H1 (cell line): ENCODE data around the gene UGGT2. TPM values are rescaled to one million over a fixed set of nuclear protein-coding genes. Genes with fewer than 3 reads are reported as not detected.

Experiments
- CTCF ChIA-PET: fragments of 300-600 bp; sonication (Branson Sonifier 250); formaldehyde crosslinking; loops from one replicate; lab custom pipeline; 2021; ENCODE audit not compliant: partially characterized antibody; lab: Charles Lee
- POLR2A ChIA-PET: fragments of 300-600 bp; sonication (Branson Sonifier 250); formaldehyde crosslinking; loops from one replicate; lab custom pipeline; 2021; ENCODE audit warnings: inconsistent platforms; ENCODE audit not compliant: partially characterized antibody; lab: Charles Lee
- DNase-seq, 2 experiments: peaks; one replicate each; pipeline versions ENCODE4 v3.0.0 to v3.0.0-alpha.2; 2010 to 2022; ENCODE audit warnings: low spot score in 2 of 2, low read depth in 1 of 2, mixed read lengths in 1 of 2
- FAIRE-seq: peaks from 2 replicates; lab custom pipeline; 2011; peaks lifted over from hg19 to GRCh38; lab: Jason Lieb, UNC
- H2AFZ ChIP-seq: 2 replicates; pipeline ENCODE4 v1.8.1; 2012; ENCODE audit warnings: low read length, inconsistent platforms
- H2AK5ac ChIP-seq: 2 replicates; pipeline ENCODE4 v1.6.1; 2013; ENCODE audit warnings: low read depth, low read length
- H2BK120ac ChIP-seq: replicated peaks from 2 replicates; pipeline ENCODE3; 2013; ENCODE audit warnings: low read depth, low read length, inconsistent platforms
- H2BK12ac ChIP-seq: 2 replicates; pipeline ENCODE4 v1.6.1; 2013; ENCODE audit warnings: low read depth, low read length
- H2BK15ac ChIP-seq: 2 replicates; pipeline ENCODE4 v1.6.1; 2013; ENCODE audit warnings: low read length
- H2BK20ac ChIP-seq: 2 replicates; pipeline ENCODE4 v1.6.1; 2013; ENCODE audit warnings: low read length
- H2BK5ac ChIP-seq: 2 replicates; pipeline ENCODE4 v1.6.1; 2013; ENCODE audit warnings: low read depth, low read length
- H3K14ac ChIP-seq: 2 replicates; pipeline ENCODE4 v1.6.1; 2013; ENCODE audit warnings: inconsistent platforms; ENCODE audit not compliant: insufficient read length
- H3K18ac ChIP-seq: 2 replicates; pipeline ENCODE4 v1.6.1; 2013; ENCODE audit warnings: low read length; ENCODE audit errors: extremely low read depth
- H3K23ac ChIP-seq: 2 replicates; pipeline ENCODE4 v1.6.1; 2013; ENCODE audit warnings: inconsistent platforms; ENCODE audit not compliant: insufficient read length
- H3K23me2 ChIP-seq: 2 replicates; pipeline ENCODE4 v1.6.1; 2013; ENCODE audit warnings: low read depth, low read length
- H3K27ac ChIP-seq: 2 replicates; pipeline ENCODE4 v1.6.1; 2011; ENCODE audit warnings: low read depth, low read length, inconsistent platforms
- H3K27me3 ChIP-seq, 4 experiments: replicated peaks in 1 of 4; 1 replicate in 1 of 4; 2 replicates in 3 of 4; pipeline versions ENCODE4 v1.6.1 to v1.8.1; 2011 to 2013; ENCODE audit warnings: low read length in 3 of 4, mild to moderate bottlenecking in 3 of 4, inconsistent platforms in 2 of 4, mixed read lengths in 2 of 4, moderate library complexity in 1 of 4; ENCODE audit not compliant: control insufficient read depth in 3 of 4, insufficient read depth in 3 of 4; ENCODE audit errors: extremely low read depth in 1 of 4
- H3K36me3 ChIP-seq, 4 experiments: 2 replicates each; pipeline versions ENCODE4 v1.6.1 to v1.8.1; 2011 to 2013; ENCODE audit warnings: mild to moderate bottlenecking in 4 of 4, low read length in 3 of 4, moderate library complexity in 2 of 4, control low read depth in 1 of 4, inconsistent platforms in 1 of 4; ENCODE audit not compliant: insufficient read depth in 4 of 4, control insufficient read depth in 2 of 4
- H3K4ac ChIP-seq: replicated peaks from 2 replicates; pipeline ENCODE3; 2013; ENCODE audit warnings: low read length, low read depth, mixed read lengths, inconsistent platforms; ENCODE audit not compliant: insufficient read length
- H3K4me1 ChIP-seq, 4 experiments: replicated peaks in 1 of 4; 1 replicate in 1 of 4; 2 replicates in 3 of 4; pipeline versions ENCODE4 v1.6.1 to v1.8.1; 2011 to 2013; ENCODE audit warnings: low read length in 3 of 4, inconsistent platforms in 2 of 4, mixed read lengths in 1 of 4; ENCODE audit not compliant: insufficient read depth in 4 of 4, control insufficient read depth in 3 of 4
- H3K4me2 ChIP-seq, 2 experiments: 2 replicates each; pipeline versions ENCODE4 v1.6.1 to v1.8.1; 2011 to 2013; ENCODE audit warnings: low read depth in 2 of 2, low read length in 2 of 2, control low read depth in 1 of 2, inconsistent platforms in 1 of 2, mild to moderate bottlenecking in 1 of 2; ENCODE audit not compliant: insufficient read depth in 1 of 2
- H3K4me3 ChIP-seq, 4 experiments: fragments of 200-600, 300-600 bp in 1 of 4; sonication (generic), shearing (Covaris generic), sonication (Bioruptor Twin) in 1 of 4; 2 replicates each; pipeline versions ENCODE4 v1.5.1 to v1.8.1; 2011 to 2016; ENCODE audit warnings: low read length in 4 of 4, low read depth in 3 of 4, control low read depth in 2 of 4, inconsistent platforms in 2 of 4, mild to moderate bottlenecking in 2 of 4, mixed read lengths in 1 of 4, moderate library complexity in 1 of 4; ENCODE audit not compliant: insufficient read depth in 2 of 4; ENCODE audit errors: extremely low read depth in 1 of 4
- H3K56ac ChIP-seq: replicated peaks from 2 replicates; pipeline ENCODE3; 2013; ENCODE audit warnings: low read depth, mild to moderate bottlenecking, mixed read lengths, low read length, inconsistent platforms; ENCODE audit not compliant: insufficient read length
- H3K79me1 ChIP-seq: 2 replicates; pipeline ENCODE4 v1.6.1; 2013; ENCODE audit warnings: low read depth, low read length, control low read depth
- H3K79me2 ChIP-seq, 2 experiments: 2 replicates each; pipeline versions ENCODE4 v1.6.1 to v1.8.1; 2012 to 2013; ENCODE audit warnings: low read length in 2 of 2, mild to moderate bottlenecking in 2 of 2, inconsistent platforms in 1 of 2; ENCODE audit not compliant: insufficient read depth in 2 of 2, control insufficient read depth in 1 of 2
- H3K9ac ChIP-seq, 4 experiments: replicated peaks in 1 of 4; 1 replicate in 1 of 4; 2 replicates in 3 of 4; pipeline versions ENCODE4 v1.6.1 to v1.8.1; 2011 to 2013; ENCODE audit warnings: low read depth in 3 of 4, low read length in 3 of 4, control low read depth in 2 of 4, mild to moderate bottlenecking in 2 of 4, moderate library complexity in 2 of 4, inconsistent platforms in 1 of 4; ENCODE audit errors: extremely low read depth in 1 of 4
- H3K9me3 ChIP-seq, 2 experiments: 2 replicates each; pipeline versions ENCODE4 v1.6.1 to v1.8.1; 2012 to 2013; ENCODE audit warnings: mild to moderate bottlenecking in 2 of 2, moderate library complexity in 2 of 2, control low read depth in 1 of 2, inconsistent platforms in 1 of 2, low read depth in 1 of 2, low read length in 1 of 2, mixed read lengths in 1 of 2; ENCODE audit not compliant: insufficient read depth in 2 of 2
- H4K20me1 ChIP-seq, 2 experiments: replicated peaks in 1 of 2; 2 replicates each; pipeline versions ENCODE3 to v1.8.1; 2011 to 2013; ENCODE audit warnings: inconsistent platforms in 2 of 2, low read length in 2 of 2, mild to moderate bottlenecking in 1 of 2; ENCODE audit not compliant: insufficient read depth in 2 of 2, control insufficient read depth in 1 of 2
- H4K5ac ChIP-seq: 2 replicates; pipeline ENCODE4 v1.6.1; 2013; ENCODE audit warnings: low read length, low read depth, mixed read lengths, inconsistent platforms; ENCODE audit not compliant: insufficient read length
- H4K8ac ChIP-seq: 2 replicates; pipeline ENCODE4 v1.8.0; 2013; ENCODE audit warnings: mild to moderate bottlenecking, moderate library complexity, low read length, inconsistent platforms; ENCODE audit not compliant: insufficient read depth; ENCODE audit errors: extremely low read depth
- H4K91ac ChIP-seq: replicated peaks from 2 replicates; pipeline ENCODE3; 2013; ENCODE audit warnings: low read length, mixed read lengths, inconsistent platforms; ENCODE audit not compliant: insufficient read length
- CREB1 ChIP-seq: IDR thresholded peaks from 2 replicates; pipeline ENCODE4 v1.6.1; 2012; ENCODE audit warnings: inconsistent platforms
- EGR1 ChIP-seq: IDR thresholded peaks from 2 replicates; pipeline ENCODE4 v1.6.1; 2011; ENCODE audit warnings: low read depth, low read length, borderline replicate concordance
- FOSL1 ChIP-seq: IDR thresholded peaks from 2 replicates; pipeline ENCODE4 v1.6.1; 2011; ENCODE audit warnings: mild to moderate bottlenecking, low read depth, low read length, moderate library complexity; ENCODE audit not compliant: insufficient read depth
- HDAC6 ChIP-seq: IDR thresholded peaks from one replicate; pipeline ENCODE4 v1.7.1; 2012; ENCODE audit warnings: low read depth, mild to moderate bottlenecking, inconsistent platforms, low read length, moderate library complexity
- NRF1 ChIP-seq: IDR thresholded peaks from 2 replicates; pipeline ENCODE4 v1.6.1; 2011; ENCODE audit warnings: mild to moderate bottlenecking, low read depth, low read length, improper control_type of control experiment
- POLR2A ChIP-seq, 2 experiments: IDR thresholded peaks; 1 replicate in 1 of 2; 2 replicates in 1 of 2; pipeline ENCODE4 v1.6.1; 2011; ENCODE audit warnings: low read depth in 2 of 2, low read length in 2 of 2, mild to moderate bottlenecking in 2 of 2; ENCODE audit errors: control extremely low read depth in 1 of 2
- SP2 ChIP-seq: IDR thresholded peaks from 2 replicates; pipeline ENCODE4 v1.6.1; 2012; ENCODE audit warnings: mild to moderate bottlenecking, low read length, inconsistent platforms
- TAF1 ChIP-seq: IDR thresholded peaks from 2 replicates; pipeline ENCODE4 v1.6.1; 2011; ENCODE audit warnings: mild to moderate bottlenecking, low read depth, low read length
- TAF7 ChIP-seq: optimal IDR thresholded peaks from 2 replicates; pipeline ENCODE3; 2011; ENCODE audit warnings: low read depth, mild to moderate bottlenecking, inconsistent platforms, low read length, moderate library complexity, borderline replicate concordance
- TBP ChIP-seq: IDR thresholded peaks from 2 replicates; pipeline ENCODE4 v1.6.1; 2011; ENCODE audit warnings: low read depth, low read length, improper control_type of control experiment
- ZNF274 ChIP-seq: IDR thresholded peaks from 2 replicates; pipeline ENCODE4 v1.7.0; 2012; ENCODE audit warnings: low read length, borderline replicate concordance; ENCODE audit errors: extremely low read depth
- WGBS, 2 experiments: shearing (Covaris generic) in 1 of 2; methylation state at CpG; one replicate each; pipeline versions ENCODE4 v1.1.6 to v1.1.7; 2013 to 2015; ENCODE audit warnings: low lambda C conversion rate in 2 of 2, mixed read lengths in 2 of 2, inconsistent platforms in 1 of 2, low coverage in 1 of 2, missing lambda C conversion rate in 1 of 2; ENCODE audit not compliant: insufficient replicate concordance in 2 of 2, insufficient coverage in 1 of 2, insufficient read length in 1 of 2; ENCODE audit errors: extremely low coverage in 1 of 2, missing lambda C conversion rate in 1 of 2; 5-methylcytosine and 5-hydroxymethylcytosine counted together
- polyA plus RNA-seq, 7 experiments: library from polyadenylated mRNA; depleted of rRNA in 3 of 7; stranded (reverse) in 5 of 7; unstranded in 2 of 7; fragments of >200 nt in 5 of 7; fragments of 200-250 nt in 2 of 7; gene quantifications; 1 replicate in 5 of 7; 2 replicates in 1 of 7; 4 replicates in 1 of 7; pipeline versions ENCODE4 v1.2.1 to v1.2.3, GENCODE V29; 2011 to 2013; ENCODE audit warnings: missing spikeins in 2 of 7, mixed read lengths in 2 of 7
- total RNA-seq: library from RNA; stranded (reverse); fragmentation: NEBNext Ultra II Directional; extraction: Animal tissue kit (Norgen Biotek cat#: 25700); gene quantifications from 2 replicates; pipeline ENCODE4 v1.2.1, GENCODE V29; 2021
- TF ChIP-seq, protein P1 (sequence below): IDR thresholded peaks from 2 replicates; pipeline ENCODE4 v1.6.1; 2012; ENCODE audit warnings: inconsistent platforms
- TF ChIP-seq, protein P2 (sequence below): IDR thresholded peaks from 2 replicates; pipeline ENCODE4 v1.6.1; 2012; ENCODE audit warnings: inconsistent platforms
- TF ChIP-seq, protein P3 (sequence below): IDR thresholded peaks from 2 replicates; pipeline ENCODE4 v1.6.1; 2011; ENCODE audit warnings: low read length, improper control_type of control experiment

The UGGT2 gene
- total and polyA plus RNA-seq, 2 of the 8 experiments (the other 6 are each of a cell fraction or from before 2014, with no cell fraction given): 5.9 to 25.1 TPM

DNA sequence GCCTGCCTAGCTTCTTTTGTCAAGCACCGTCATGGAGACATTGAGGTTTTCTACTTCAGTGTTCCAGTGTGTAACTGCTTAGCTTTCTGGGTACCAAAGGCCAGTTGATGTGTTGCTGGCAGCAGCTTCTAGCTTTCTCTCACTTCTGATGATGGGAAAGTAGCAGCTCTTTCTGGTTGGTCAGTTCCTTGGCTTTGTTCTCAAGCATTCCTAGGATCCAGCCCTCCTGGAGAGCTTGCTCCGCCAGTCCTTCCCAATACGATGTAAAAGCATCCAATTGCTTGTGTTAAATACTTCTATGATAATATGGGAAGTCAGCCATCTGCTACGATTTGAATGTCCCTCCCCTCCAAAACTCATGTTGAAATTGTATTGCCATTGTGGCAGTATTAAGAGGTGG, 182.8 kb downstream of the UGGT2 start:
- H3K9me3 ChIP-seq: no peaks in the 10 kb centered on the region
- H2BK5ac ChIP-seq: no peak overlapping the region
- H3K14ac ChIP-seq: no peak overlapping the region
- H2BK12ac ChIP-seq: no peak overlapping the region
- no peaks in the 10 kb centered on the region for H3K23me2 ChIP-seq
- no peaks in the 10 kb centered on the region for H4K20me1 ChIP-seq
- no peak overlapping the region for H3K9ac ChIP-seq
- 88% methylated on average over 4 of the region's 4 CpGs; no CpG with 5 or more reads in 1 of the 2 experiments for WGBS, 2 experiments
- no peak overlapping the region for H3K18ac ChIP-seq
- ChIA-PET POLR2A (no interaction called here), CTCF (interaction anchor here (1.8 kb wide), 1 partner anchor 110 kb away, joined by 4 read pairs; no protein-coding TSS in a partner anchor)
- no peak for DNase-seq
- no peaks in the 10 kb centered on the region for H3K79me2 ChIP-seq
- H3K4ac ChIP-seq: no peak overlapping the region
- H3K4me3 ChIP-seq: no peak overlapping the region
- no peak overlapping the region for H3K27ac ChIP-seq
- no peak overlapping the region for H3K23ac ChIP-seq
- no peak overlapping the region for H2BK120ac ChIP-seq
- H3K4me1 ChIP-seq: no peaks in the 10 kb centered on the region; a peak in 1 of 7 replicates
- no peak overlapping the region for H4K8ac ChIP-seq
- no peak overlapping the region for H4K5ac ChIP-seq
- H3K36me3 ChIP-seq: peaks cover 0 to 3% (median 0%) of the 10 kb centered on the region in 4 experiments; a peak in 2 of 8 replicates
- H4K91ac ChIP-seq: no peak overlapping the region
- H3K56ac ChIP-seq: no peak overlapping the region
- H2AK5ac ChIP-seq: no peak overlapping the region
- no peak overlapping the region for H2AFZ ChIP-seq
- no peaks in the 10 kb centered on the region for H3K79me1 ChIP-seq
- no peaks in the 10 kb centered on the region for H3K27me3 ChIP-seq
- FAIRE-seq: no peak
- no peak overlapping the region for H3K4me2 ChIP-seq
- H2BK20ac ChIP-seq: no peak overlapping the region
- no peak overlapping the region for H2BK15ac ChIP-seq
- TF ChIP-seq CREB1 (no peak), NRF1 (no peak), ZNF274 (no peak), SP2 (no peak), TBP (no peak), HDAC6 (no peak), EGR1 (no peak), FOSL1 (no peak), TAF1 (no peak), TAF7 (no peak), POLR2A (IDR thresholded peaks at IDR 0.05; ENCODE audit: control extremely low read depth in 1 of 2, low read depth in 2 of 2, low read length in 2 of 2) (no peak)
- TF ChIP-seq, protein P1, sequence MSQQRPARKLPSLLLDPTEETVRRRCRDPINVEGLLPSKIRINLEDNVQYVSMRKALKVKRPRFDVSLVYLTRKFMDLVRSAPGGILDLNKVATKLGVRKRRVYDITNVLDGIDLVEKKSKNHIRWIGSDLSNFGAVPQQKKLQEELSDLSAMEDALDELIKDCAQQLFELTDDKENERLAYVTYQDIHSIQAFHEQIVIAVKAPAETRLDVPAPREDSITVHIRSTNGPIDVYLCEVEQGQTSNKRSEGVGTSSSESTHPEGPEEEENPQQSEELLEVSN: no peak
- TF ChIP-seq, protein P2, sequence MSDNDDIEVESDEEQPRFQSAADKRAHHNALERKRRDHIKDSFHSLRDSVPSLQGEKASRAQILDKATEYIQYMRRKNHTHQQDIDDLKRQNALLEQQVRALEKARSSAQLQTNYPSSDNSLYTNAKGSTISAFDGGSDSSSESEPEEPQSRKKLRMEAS: no peak
- TF ChIP-seq, protein P3, sequence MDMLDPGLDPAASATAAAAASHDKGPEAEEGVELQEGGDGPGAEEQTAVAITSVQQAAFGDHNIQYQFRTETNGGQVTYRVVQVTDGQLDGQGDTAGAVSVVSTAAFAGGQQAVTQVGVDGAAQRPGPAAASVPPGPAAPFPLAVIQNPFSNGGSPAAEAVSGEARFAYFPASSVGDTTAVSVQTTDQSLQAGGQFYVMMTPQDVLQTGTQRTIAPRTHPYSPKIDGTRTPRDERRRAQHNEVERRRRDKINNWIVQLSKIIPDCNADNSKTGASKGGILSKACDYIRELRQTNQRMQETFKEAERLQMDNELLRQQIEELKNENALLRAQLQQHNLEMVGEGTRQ: no peak
